IPS DF 6.9 (cell line): ENCODE results near the gene MDM4.
A peak's percentile ranks its signal among the peaks of the same experiment; 100 is the strongest.

Source experiments
- DNase-seq: peaks from one replicate; pipeline ENCODE4 v3.0.0-alpha.2; 2013; ENCODE audit warnings: low read depth, low spot score
- H3K27ac ChIP-seq: one replicate; pipeline ENCODE4 v1.5.1; 2013; ENCODE audit warnings: low read length, control low read depth
- H3K27me3 ChIP-seq: 2 replicates; pipeline ENCODE4 v1.6.1; 2013; ENCODE audit warnings: mild to moderate bottlenecking, low read length; ENCODE audit not compliant: control insufficient read depth, insufficient read depth
- H3K36me3 ChIP-seq: 2 replicates; pipeline ENCODE4 v1.6.1; 2013; ENCODE audit warnings: low read length; ENCODE audit not compliant: control insufficient read depth, insufficient read depth
- H3K4me1 ChIP-seq: 2 replicates; pipeline ENCODE4 v1.6.1; 2013; ENCODE audit warnings: low read length; ENCODE audit not compliant: control insufficient read depth, insufficient read depth
- H3K4me3 ChIP-seq: 2 replicates; pipeline ENCODE4 v1.5.1; 2013; ENCODE audit warnings: mild to moderate bottlenecking, low read length
- H3K9me3 ChIP-seq: 2 replicates; pipeline ENCODE4 v1.6.1; 2013; ENCODE audit warnings: low read length, inconsistent platforms; ENCODE audit not compliant: control insufficient read depth, insufficient read depth
- WGBS: extraction: QIAGEN DNeasy Blood & Tissue Kit; methylation state at CpG from one replicate; pipeline ENCODE4 v1.1.7; 2013; ENCODE audit warnings: mixed read lengths, missing lambda C conversion rate; ENCODE audit not compliant: insufficient read length, insufficient coverage; 5-methylcytosine and 5-hydroxymethylcytosine counted together

Gene MDM4

GRCh38 chr1:204493145-204493983 is 22.8 kb upstream of the MDM4 start:
- Histone ChIP-seq H3K9me3 (no peaks in the 10 kb centered on the region), H3K36me3 (no peaks in the 10 kb centered on the region), H3K4me1 (no peaks in the 10 kb centered on the region; the same call in 1 of the 2 replicates), H3K27ac (no peak overlapping the region), H3K4me3 (peak overlapping the region; percentile 78; the same call in 1 of the 2 replicates), H3K27me3 (no peaks in the 10 kb centered on the region)
- no peak for DNase-seq
- WGBS: no CpG with 5 or more reads among the region's 15 CpGs

- no peak overlapping the region for H3K27ac ChIP-seq
- H3K36me3 ChIP-seq: no peaks in the 10 kb centered on the region
- no peak for DNase-seq
- H3K4me3 ChIP-seq: peak overlapping the region; percentile 78
- no peaks in the 10 kb centered on the region for H3K9me3 ChIP-seq
- H3K4me1 ChIP-seq: no peaks in the 10 kb centered on the region; the same call in 1 of the 2 replicates
- WGBS: no CpG with 5 or more reads among the region's 14 CpGs
- H3K27me3 ChIP-seq: no peaks in the 10 kb centered on the region
Measured at GRCh38 chr1:204493984-204494280, 22.3 kb upstream of the MDM4 start.

- DNase-seq: no peak
- Histone ChIP-seq H3K4me3 (peak within 1 kb of the TSS; percentile 78), H3K4me1 (no peaks in the 10 kb centered on the region; the same call in 1 of the 2 replicates), H3K27ac (no peak within 1 kb of the TSS), H3K9me3 (no peaks in the 10 kb centered on the region), H3K36me3 (no peaks in the 10 kb centered on the region), H3K27me3 (no peaks in the 10 kb centered on the region)
- WGBS: no CpG with 5 or more reads among the region's 69 CpGs
Measured at GRCh38 chr1:204494281-204495077, 21.7 kb upstream of the MDM4 start, which contains the start of gene PIK3C2B. TSS of gene PIK3C2B (minus strand) at chr1:204494805. CDS start at chr1:204469802, 25,003 bp downstream.

- Histone ChIP-seq H3K4me1 (no peaks in the 10 kb centered on the region; the same call in 1 of the 2 replicates), H3K27me3 (no peaks in the 10 kb centered on the region), H3K9me3 (no peaks in the 10 kb centered on the region), H3K36me3 (no peaks in the 10 kb centered on the region), H3K27ac (no peak overlapping the region), H3K4me3 (peak overlapping the region; percentile 78; the same call in 1 of the 2 replicates)
- no CpG with 5 or more reads among the region's 17 CpGs for WGBS
- DNase-seq: no peak
Measured at GRCh38 chr1:204495078-204495753, 21.0 kb upstream of the MDM4 start.

GRCh38 chr1:204495777-204496176 is 20.4 kb upstream of the MDM4 start:
- Histone ChIP-seq H3K4me1 (no peaks in the 10 kb centered on the region; the same call in 1 of the 2 replicates), H3K4me3 (no peak overlapping the region), H3K36me3 (no peaks in the 10 kb centered on the region), H3K9me3 (no peaks in the 10 kb centered on the region), H3K27me3 (no peaks in the 10 kb centered on the region), H3K27ac (no peak overlapping the region)
- no CpG with 5 or more reads among the region's 6 CpGs for WGBS
- DNase-seq: no peak

GRCh38 chr1:204498981-204499380 is 17.2 kb upstream of the MDM4 start:
- H3K4me1 ChIP-seq: no peaks in the 10 kb centered on the region; the same call in 1 of the 2 replicates
- H3K27me3 ChIP-seq: no peaks in the 10 kb centered on the region
- no peak overlapping the region for H3K4me3 ChIP-seq
- DNase-seq: no peak
- H3K36me3 ChIP-seq: no peaks in the 10 kb centered on the region
- no peaks in the 10 kb centered on the region for H3K9me3 ChIP-seq
- WGBS: no CpG with 5 or more reads among the region's 3 CpGs
- H3K27ac ChIP-seq: no peak overlapping the region

- no peak overlapping the region for H3K27ac ChIP-seq
- H3K36me3 ChIP-seq: no peaks in the 10 kb centered on the region
- no CpG with 5 or more reads among the region's 7 CpGs for WGBS
- no peaks in the 10 kb centered on the region for H3K27me3 ChIP-seq
- no peaks in the 10 kb centered on the region; the same call in 1 of the 2 replicates for H3K4me1 ChIP-seq
- H3K4me3 ChIP-seq: no peak overlapping the region
- H3K9me3 ChIP-seq: no peaks in the 10 kb centered on the region
- no peak for DNase-seq
Measured at GRCh38 chr1:204499511-204500468, 16.4 kb upstream of the MDM4 start.

- no peaks in the 10 kb centered on the region for H3K9me3 ChIP-seq
- H3K27me3 ChIP-seq: no peaks in the 10 kb centered on the region
- H3K36me3 ChIP-seq: no peaks in the 10 kb centered on the region
- no peak overlapping the region for H3K4me3 ChIP-seq
- DNase-seq: no peak
- no CpG with 5 or more reads among the region's 6 CpGs for WGBS
- no peak overlapping the region for H3K27ac ChIP-seq
- no peaks in the 10 kb centered on the region; the same call in 1 of the 2 replicates for H3K4me1 ChIP-seq
Measured at GRCh38 chr1:204502241-204502640, 14.0 kb upstream of the MDM4 start.

- no CpG with 5 or more reads among the region's 7 CpGs for WGBS
- H3K27ac ChIP-seq: no peak overlapping the region
Measured at GRCh38 chr1:204503122-204503912, 12.9 kb upstream of the MDM4 start.

More at GRCh38 chr1:204503122-204503912, 12.9 kb upstream of the MDM4 start:
- Histone ChIP-seq H3K4me3 (no peak overlapping the region), H3K9me3 (no peaks in the 10 kb centered on the region), H3K27me3 (no peaks in the 10 kb centered on the region), H3K4me1 (no peaks in the 10 kb centered on the region; the same call in 1 of the 2 replicates), H3K36me3 (no peaks in the 10 kb centered on the region)
- DNase-seq: no peak
